ENCODE measurements around the gene TRAP1. TPM values are rescaled to one million over a fixed set of nuclear protein-coding genes. Genes with fewer than 3 reads are reported as not detected.

The TRAP1 gene
- total RNA-seq, 2 experiments from 2014 or later, result 185 to 242 TPM

DNA sequence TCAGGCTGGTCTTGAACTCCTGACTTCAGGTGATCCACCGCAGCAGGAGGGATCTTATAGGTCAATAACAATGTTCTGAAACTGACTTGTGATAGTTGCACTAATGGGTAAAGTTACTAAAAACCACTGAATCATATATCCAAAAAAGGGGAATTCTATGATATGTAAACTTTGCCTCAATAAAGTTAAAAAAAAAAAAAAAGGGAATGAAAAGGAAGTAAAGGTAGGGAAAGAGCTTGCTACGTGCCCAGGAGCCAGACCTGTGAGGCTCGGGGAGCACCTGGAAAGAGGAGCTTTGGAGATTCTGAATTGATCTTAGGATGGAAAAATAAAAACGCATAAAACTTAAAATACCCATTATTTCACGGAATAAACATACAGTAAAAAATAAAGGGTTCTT is 20.8 kb upstream of the TRAP1 start:
- Histone ChIP-seq H3K4me3 (ENCODE audit: low read depth, low read length, poor library complexity, severe bottlenecking) (no peak overlapping the region), H2AFZ (ENCODE audit: low read length) (no peak overlapping the region), H3K79me2 (ENCODE audit: insufficient read depth, low read depth, low read length) (no peaks in the 10 kb centered on the region), H3K36me3 (ENCODE audit: insufficient read depth, low read length) (peaks cover 85% of the 10 kb centered on the region), H3K9me3 (ENCODE audit: low read length) (no peaks in the 10 kb centered on the region), H3K27ac (ENCODE audit: low read depth, low read length, poor library complexity, severe bottlenecking) (no peak overlapping the region), H4K20me1 (ENCODE audit: insufficient read depth, low read length) (no peaks in the 10 kb centered on the region), H3K9me2 (ENCODE audit: insufficient read depth, low read length) (no peaks in the 10 kb centered on the region), H3K4me2 (ENCODE audit: low read length) (no peak overlapping the region), H3K4me1 (ENCODE audit: insufficient read depth, low read length, poor library complexity, severe bottlenecking) (no peaks in the 10 kb centered on the region)
- no peak for DNase-seq (ENCODE audit: low spot score)
- no TSS peak for BruUV-seq (replicated peaks)
- POLR2A ChIA-PET, result no interaction called here
- intact Hi-C loops (cut with micrococcal nuclease; ENCODE audit: unreplicated experiment), result no loop called here
- CTCF ChIA-PET (ENCODE audit: unreplicated experiment), result no interaction called here
- TF ChIP-seq CTCF (conservative IDR thresholded peaks at IDR 0.05; ENCODE audit: low read length) (no peak), EZH2phosphoT487 (IDR thresholded peaks at IDR 0.05; ENCODE audit: borderline replicate concordance, low read depth, low read length) (no peak)

- no peak for DNase-seq (ENCODE audit: low spot score)
- Histone ChIP-seq H3K9me3 (ENCODE audit: low read length) (no peaks in the 10 kb centered on the region), H3K4me1 (ENCODE audit: insufficient read depth, low read length, poor library complexity, severe bottlenecking) (no peaks in the 10 kb centered on the region), H3K79me2 (ENCODE audit: insufficient read depth, low read depth, low read length) (no peaks in the 10 kb centered on the region), H3K4me2 (ENCODE audit: low read length) (no peak overlapping the region), H4K20me1 (ENCODE audit: insufficient read depth, low read length) (no peaks in the 10 kb centered on the region), H3K36me3 (ENCODE audit: insufficient read depth, low read length) (peaks cover 79% of the 10 kb centered on the region), H2AFZ (ENCODE audit: low read length) (no peak overlapping the region), H3K4me3 (ENCODE audit: low read depth, low read length, poor library complexity, severe bottlenecking) (no peak overlapping the region), H3K9me2 (ENCODE audit: insufficient read depth, low read length) (no peaks in the 10 kb centered on the region), H3K27ac (ENCODE audit: low read depth, low read length, poor library complexity, severe bottlenecking) (no peak overlapping the region)
- intact Hi-C loops (cut with micrococcal nuclease; ENCODE audit: unreplicated experiment), result no loop called here
- ChIA-PET CTCF (ENCODE audit: unreplicated experiment) (no interaction called here), POLR2A (no interaction called here)
- BruUV-seq (replicated peaks), result no TSS peak
- TF ChIP-seq CTCF (conservative IDR thresholded peaks at IDR 0.05; ENCODE audit: low read length), result no peak
- no peak for TF ChIP-seq EZH2phosphoT487 (IDR thresholded peaks at IDR 0.05; ENCODE audit: borderline replicate concordance, low read depth, low read length)
These were observed 19.9 kb upstream of the TRAP1 start for GRCh38 chr16:3737181-3737580.

DNA sequence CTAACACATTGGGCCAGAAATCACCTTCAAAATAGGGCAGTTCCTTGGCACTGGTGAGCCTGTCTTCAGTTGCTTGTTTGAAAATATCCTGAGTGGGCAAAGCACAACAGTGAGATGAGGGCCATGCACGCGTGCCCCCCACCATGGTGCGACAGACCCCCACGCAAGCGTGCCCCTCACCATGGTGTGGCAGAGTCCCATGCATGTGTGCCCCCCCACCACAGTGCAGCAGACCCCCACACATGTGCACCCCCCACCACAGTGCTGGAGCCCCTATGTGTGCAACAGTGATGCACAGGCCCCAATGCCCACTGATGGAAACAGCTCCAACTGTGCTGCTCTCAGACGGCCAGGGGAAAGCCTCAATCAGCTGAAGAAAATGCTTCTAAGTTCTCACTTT is 18.8 kb upstream of the TRAP1 start:
- Histone ChIP-seq H3K4me1 (ENCODE audit: insufficient read depth, low read length, poor library complexity, severe bottlenecking) (no peaks in the 10 kb centered on the region), H3K36me3 (ENCODE audit: insufficient read depth, low read length) (peaks cover 83% of the 10 kb centered on the region), H2AFZ (ENCODE audit: low read length) (no peak overlapping the region), H3K79me2 (ENCODE audit: insufficient read depth, low read depth, low read length) (no peaks in the 10 kb centered on the region), H4K20me1 (ENCODE audit: insufficient read depth, low read length) (no peaks in the 10 kb centered on the region), H3K4me3 (ENCODE audit: low read depth, low read length, poor library complexity, severe bottlenecking) (no peak overlapping the region), H3K27ac (ENCODE audit: low read depth, low read length, poor library complexity, severe bottlenecking) (no peak overlapping the region), H3K9me3 (ENCODE audit: low read length) (no peaks in the 10 kb centered on the region), H3K4me2 (ENCODE audit: low read length) (no peak overlapping the region), H3K9me2 (ENCODE audit: insufficient read depth, low read length) (no peaks in the 10 kb centered on the region)
- no TSS peak for BruUV-seq (replicated peaks)
- no peak for DNase-seq (ENCODE audit: low spot score)
- TF ChIP-seq EZH2phosphoT487 (IDR thresholded peaks at IDR 0.05; ENCODE audit: borderline replicate concordance, low read depth, low read length), result no peak
- no peak for TF ChIP-seq CTCF (conservative IDR thresholded peaks at IDR 0.05; ENCODE audit: low read length)
- ChIA-PET POLR2A (no interaction called here), CTCF (ENCODE audit: unreplicated experiment) (no interaction called here)
- intact Hi-C loops (cut with micrococcal nuclease; ENCODE audit: unreplicated experiment), result no loop called here

Data from OCI-LY7 (cell line).